ENCODE data around the gene TRAF1.

TRAF1 gene

GRCh38 chr9:120885457-120885856, 41.1 kb downstream of the TRAF1 start:
- no peaks in the 10 kb centered on the region for H3K27me3 ChIP-seq (ENCODE audit: low read depth, low read length)
- no peaks in the 10 kb centered on the region for H3K36me3 ChIP-seq (replicated peaks; ENCODE audit: low read depth, low read length)
- H3K9me3 ChIP-seq (ENCODE audit: insufficient read depth, low read length), result no peaks in the 10 kb centered on the region
- no peak overlapping the region for H3K27ac ChIP-seq (ENCODE audit: low read length)
- TF ChIP-seq CTCF (IDR thresholded peaks at IDR 0.05; ENCODE audit: low read depth, low read length) (no peak), EZH2phosphoT487 (IDR thresholded peaks at IDR 0.05; ENCODE audit: low read depth) (no peak)
- peaks cover 11% of the 10 kb centered on the region for H3K4me1 ChIP-seq (ENCODE audit: low read length)
- H3K9ac ChIP-seq (ENCODE audit: low read length), result no peak overlapping the region
- H3K4me3 ChIP-seq (ENCODE audit: low read length), result no peak overlapping the region
- H4K20me1 ChIP-seq (ENCODE audit: insufficient read depth, low read length), result no peaks in the 10 kb centered on the region
- H3K4me2 ChIP-seq (ENCODE audit: low read length), result no peak overlapping the region
- no peaks in the 10 kb centered on the region for H3K79me2 ChIP-seq (ENCODE audit: low read length)
- no peak overlapping the region for H2AFZ ChIP-seq (ENCODE audit: low read depth, low read length)

- Histone ChIP-seq H3K4me2 (ENCODE audit: low read length) (no peak overlapping the region), H3K4me1 (ENCODE audit: low read length) (peaks cover 16% of the 10 kb centered on the region)
These were observed 43.0 kb downstream of the TRAF1 start for GRCh38 chr9:120883608-120883996.

GRCh38 chr9:120882935-120883607, 43.5 kb downstream of the TRAF1 start:
- Histone ChIP-seq H3K9ac (ENCODE audit: low read length) (no peak overlapping the region), H3K27ac (ENCODE audit: low read length) (no peak overlapping the region), H4K20me1 (ENCODE audit: insufficient read depth, low read length) (no peaks in the 10 kb centered on the region), H3K27me3 (ENCODE audit: low read depth, low read length) (no peaks in the 10 kb centered on the region), H2AFZ (ENCODE audit: low read depth, low read length) (no peak overlapping the region), H3K4me3 (ENCODE audit: low read length) (no peak overlapping the region), H3K4me2 (ENCODE audit: low read length) (no peak overlapping the region), H3K4me1 (ENCODE audit: low read length) (peaks cover 21% of the 10 kb centered on the region), H3K79me2 (ENCODE audit: low read length) (peaks cover 9% of the 10 kb centered on the region), H3K36me3 (replicated peaks; ENCODE audit: low read depth, low read length) (no peaks in the 10 kb centered on the region), H3K9me3 (ENCODE audit: insufficient read depth, low read length) (no peaks in the 10 kb centered on the region)
- TF ChIP-seq EZH2phosphoT487 (IDR thresholded peaks at IDR 0.05; ENCODE audit: low read depth) (no peak), CTCF (IDR thresholded peaks at IDR 0.05; ENCODE audit: low read depth, low read length) (no peak)

More at GRCh38 chr9:120883608-120883996, 43.0 kb downstream of the TRAF1 start:
- TF ChIP-seq EZH2phosphoT487 (IDR thresholded peaks at IDR 0.05; ENCODE audit: low read depth) (no peak), CTCF (IDR thresholded peaks at IDR 0.05; ENCODE audit: low read depth, low read length) (no peak)
- Histone ChIP-seq H3K9ac (ENCODE audit: low read length) (no peak overlapping the region), H3K27me3 (ENCODE audit: low read depth, low read length) (no peaks in the 10 kb centered on the region), H3K36me3 (replicated peaks; ENCODE audit: low read depth, low read length) (no peaks in the 10 kb centered on the region), H4K20me1 (ENCODE audit: insufficient read depth, low read length) (no peaks in the 10 kb centered on the region), H3K4me3 (ENCODE audit: low read length) (no peak overlapping the region), H2AFZ (ENCODE audit: low read depth, low read length) (no peak overlapping the region), H3K79me2 (ENCODE audit: low read length) (peaks cover 3% of the 10 kb centered on the region; the same call in 1 of the 2 replicates), H3K27ac (ENCODE audit: low read length) (no peak overlapping the region), H3K9me3 (ENCODE audit: insufficient read depth, low read length) (no peaks in the 10 kb centered on the region)

DNA sequence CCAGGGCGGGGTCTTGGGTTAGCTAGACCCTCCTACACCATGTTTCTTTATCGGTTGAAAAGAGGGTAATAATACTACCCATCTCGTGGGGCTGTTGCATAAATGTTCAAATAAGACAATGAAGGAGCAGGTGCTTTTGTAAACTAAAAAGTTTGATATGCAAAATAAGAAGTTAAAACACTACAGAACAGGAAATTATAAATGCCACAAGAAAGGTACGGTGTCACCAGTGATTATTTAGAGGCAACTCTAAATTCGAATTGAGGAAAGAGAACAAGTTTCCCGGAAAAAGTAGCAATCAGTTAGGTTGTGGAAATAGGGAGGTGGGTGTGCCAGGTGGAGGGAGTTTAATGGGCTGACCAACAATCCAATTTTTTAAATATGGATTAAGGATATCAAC, 47.1 kb downstream of the TRAF1 start:
- H3K27me3 ChIP-seq (ENCODE audit: low read depth, low read length), result no peaks in the 10 kb centered on the region
- H3K4me2 ChIP-seq (ENCODE audit: low read length), result peak overlapping the region; percentile 100
- TF ChIP-seq CTCF (IDR thresholded peaks at IDR 0.05; ENCODE audit: low read depth, low read length), result no peak
- no peak for TF ChIP-seq EZH2phosphoT487 (IDR thresholded peaks at IDR 0.05; ENCODE audit: low read depth)
- H3K79me2 ChIP-seq (ENCODE audit: low read length), result peaks cover 34% of the 10 kb centered on the region
- no peaks in the 10 kb centered on the region for H3K9me3 ChIP-seq (ENCODE audit: insufficient read depth, low read length)
- peaks cover 38% of the 10 kb centered on the region for H3K4me1 ChIP-seq (ENCODE audit: low read length)
- peaks cover 5% of the 10 kb centered on the region for H3K36me3 ChIP-seq (replicated peaks; ENCODE audit: low read depth, low read length)
- no peak overlapping the region for H2AFZ ChIP-seq (ENCODE audit: low read depth, low read length)
- no peak overlapping the region for H3K9ac ChIP-seq (ENCODE audit: low read length)
- H4K20me1 ChIP-seq (ENCODE audit: insufficient read depth, low read length), result no peaks in the 10 kb centered on the region
- no peak overlapping the region for H3K27ac ChIP-seq (ENCODE audit: low read length)
- H3K4me3 ChIP-seq (ENCODE audit: low read length), result no peak overlapping the region
